ENCODE data around the gene XYLT1.

GRCh38 chr16:17063201-17064139 lies 407.3 kb downstream of the XYLT1 start:
- TF ChIP-seq, protein P1, sequence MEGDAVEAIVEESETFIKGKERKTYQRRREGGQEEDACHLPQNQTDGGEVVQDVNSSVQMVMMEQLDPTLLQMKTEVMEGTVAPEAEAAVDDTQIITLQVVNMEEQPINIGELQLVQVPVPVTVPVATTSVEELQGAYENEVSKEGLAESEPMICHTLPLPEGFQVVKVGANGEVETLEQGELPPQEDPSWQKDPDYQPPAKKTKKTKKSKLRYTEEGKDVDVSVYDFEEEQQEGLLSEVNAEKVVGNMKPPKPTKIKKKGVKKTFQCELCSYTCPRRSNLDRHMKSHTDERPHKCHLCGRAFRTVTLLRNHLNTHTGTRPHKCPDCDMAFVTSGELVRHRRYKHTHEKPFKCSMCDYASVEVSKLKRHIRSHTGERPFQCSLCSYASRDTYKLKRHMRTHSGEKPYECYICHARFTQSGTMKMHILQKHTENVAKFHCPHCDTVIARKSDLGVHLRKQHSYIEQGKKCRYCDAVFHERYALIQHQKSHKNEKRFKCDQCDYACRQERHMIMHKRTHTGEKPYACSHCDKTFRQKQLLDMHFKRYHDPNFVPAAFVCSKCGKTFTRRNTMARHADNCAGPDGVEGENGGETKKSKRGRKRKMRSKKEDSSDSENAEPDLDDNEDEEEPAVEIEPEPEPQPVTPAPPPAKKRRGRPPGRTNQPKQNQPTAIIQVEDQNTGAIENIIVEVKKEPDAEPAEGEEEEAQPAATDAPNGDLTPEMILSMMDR (IDR thresholded peaks at IDR 0.05; ENCODE audit: poor library complexity, severe bottlenecking) = no peak
- TF ChIP-seq EP300 (conservative IDR thresholded peaks at IDR 0.05; ENCODE audit: poor library complexity, severe bottlenecking) (peak; percentile 63), POLR2AphosphoS5 (IDR thresholded peaks at IDR 0.05) (peak; percentile 32), EZH2 (IDR thresholded peaks at IDR 0.05; ENCODE audit: borderline replicate concordance, insufficient read depth, low read length, poor library complexity, severe bottlenecking) (no peak), RAD21 (conservative IDR thresholded peaks at IDR 0.05) (no peak), TAF1 (IDR thresholded peaks at IDR 0.05; ENCODE audit: low read depth) (no peak)
